NK-92 treated with Interleukin-12 subunit alpha and Interleukin-12 subunit beta, amount 100 ng/mL, for 24 hours (cell line): ENCODE data around the gene DKC1.
A peak's percentile ranks its signal among the peaks of the same experiment; 100 is the strongest.

Source experiments
- DNase-seq: peaks from one replicate; lab custom pipeline; 2025; lab: John Stamatoyannopoulos, UW

DKC1 gene

GRCh38 chrX:154737136-154737535 lies 25.5 kb upstream of the DKC1 start:
- DNase-seq = no peak

GRCh38 chrX:154738011-154738738 lies 24.5 kb upstream of the DKC1 start:
- DNase-seq = peak; percentile 34

DNA sequence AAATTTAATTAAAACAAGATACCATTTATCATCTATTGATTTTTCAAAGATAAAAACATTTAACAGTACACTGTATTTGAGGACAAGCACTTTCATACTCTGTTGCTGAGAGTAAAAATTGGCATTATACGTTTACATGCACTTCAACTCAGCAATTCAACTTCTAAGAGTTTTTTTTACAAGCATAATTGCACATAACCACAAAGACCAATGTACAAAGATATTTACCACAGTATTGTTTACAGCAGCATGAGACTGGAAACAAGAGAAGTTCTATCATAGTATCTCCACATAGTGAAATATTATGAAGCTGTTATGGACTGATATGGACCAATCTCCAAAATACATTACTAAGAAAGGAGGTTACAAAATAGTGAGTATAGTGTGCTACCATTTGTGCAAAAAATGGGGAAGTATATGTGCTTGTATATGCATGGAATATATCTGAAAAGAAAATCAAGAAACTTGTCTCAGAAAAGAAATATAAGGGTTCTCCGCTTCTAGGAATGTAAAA lies 22.7 kb upstream of the DKC1 start:
- no peak for DNase-seq

- DNase-seq = no peak
Observed at GRCh38 chrX:154742613-154743012, 20.1 kb upstream of the DKC1 start.

- peak; percentile 43 for DNase-seq
Observed at GRCh38 chrX:154748712-154749339, 13.8 kb upstream of the DKC1 start.

DNA sequence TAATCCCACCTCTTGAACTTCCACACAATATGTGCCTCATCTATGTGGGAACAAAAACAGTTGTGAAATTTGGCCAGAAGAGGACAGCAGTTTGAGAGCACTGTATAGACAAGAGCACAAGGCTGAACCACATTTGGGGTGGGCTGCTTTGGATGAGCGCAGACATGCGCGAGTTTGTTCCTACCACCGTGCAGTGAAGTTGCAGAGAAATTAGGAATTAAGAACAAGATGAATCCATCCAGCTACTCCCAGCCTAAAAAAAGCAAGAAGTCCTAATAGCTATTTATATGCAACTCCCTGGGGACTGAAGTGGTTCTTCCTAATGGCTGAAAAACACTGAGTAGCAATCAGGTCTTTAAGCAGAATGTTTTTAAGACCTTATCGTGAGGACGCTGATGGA lies 12.8 kb upstream of the DKC1 start:
- DNase-seq = no peak

GRCh38 chrX:154750301-154751202 lies 12.1 kb upstream of the DKC1 start, which contains the start of gene GAB3:
TSS of gene GAB3 (minus strand) at chrX:154751077. CDS start at chrX:154751025, 52 bp downstream.
- peak; percentile 41 for DNase-seq

- DNase-seq = peak; percentile 22
Observed at GRCh38 chrX:154751203-154751668, 11.4 kb upstream of the DKC1 start.

GRCh38 chrX:154751669-154752271 lies 10.9 kb upstream of the DKC1 start:
- no peak for DNase-seq

GRCh38 chrX:154758696-154759095 lies 4.0 kb upstream of the DKC1 start:
- DNase-seq = no peak

GRCh38 chrX:154761977-154762536 lies 607 bp upstream of the DKC1 start:
- DNase-seq = no peak

- no peak for DNase-seq
Observed at GRCh38 chrX:154774622-154775021, 12.0 kb downstream of the DKC1 start.

DNA sequence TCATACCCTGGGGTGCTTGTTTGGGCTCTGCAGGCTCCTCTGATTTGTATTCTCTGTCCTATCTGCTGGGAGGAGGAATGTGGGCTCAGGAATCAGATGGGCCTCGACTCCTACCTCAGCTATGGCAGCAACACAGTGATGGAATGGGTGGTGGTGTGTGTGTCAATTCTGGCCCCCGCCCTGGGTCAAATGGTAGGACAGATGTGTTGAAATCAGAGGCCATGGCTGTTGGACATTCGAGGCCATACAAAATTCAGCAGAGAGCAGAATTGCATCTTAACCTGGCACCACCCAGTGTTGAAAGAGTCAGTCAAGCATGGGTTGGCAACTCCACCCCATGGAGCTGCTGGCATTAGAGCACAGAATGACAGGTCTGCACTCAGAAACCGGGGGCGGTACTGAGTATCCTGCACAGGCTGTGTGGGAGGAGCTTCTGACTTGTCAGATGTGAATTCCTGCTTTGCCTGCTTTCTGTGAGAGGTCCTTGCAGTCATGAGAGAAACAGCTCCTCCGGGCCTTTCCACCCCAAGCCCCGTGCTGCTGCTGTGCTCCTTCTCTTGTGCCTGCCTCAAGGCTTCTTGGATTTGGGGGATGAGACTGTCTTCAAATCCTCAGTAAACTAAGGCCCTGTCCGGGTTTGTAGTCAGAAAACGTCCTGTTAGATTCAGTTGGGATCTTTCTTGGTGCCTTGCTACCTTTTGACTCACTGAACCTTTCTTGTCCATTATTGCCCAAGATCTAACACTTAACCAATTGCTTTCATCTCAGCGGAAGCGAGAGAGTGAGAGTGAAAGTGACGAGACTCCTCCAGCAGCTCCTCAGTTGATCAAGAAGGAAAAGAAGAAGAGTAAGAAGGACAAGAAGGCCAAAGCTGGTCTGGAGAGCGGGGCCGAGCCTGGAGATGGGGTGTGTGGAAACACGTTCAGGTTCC lies 13.0 kb downstream of the DKC1 start:
- no peak for DNase-seq

DNA sequence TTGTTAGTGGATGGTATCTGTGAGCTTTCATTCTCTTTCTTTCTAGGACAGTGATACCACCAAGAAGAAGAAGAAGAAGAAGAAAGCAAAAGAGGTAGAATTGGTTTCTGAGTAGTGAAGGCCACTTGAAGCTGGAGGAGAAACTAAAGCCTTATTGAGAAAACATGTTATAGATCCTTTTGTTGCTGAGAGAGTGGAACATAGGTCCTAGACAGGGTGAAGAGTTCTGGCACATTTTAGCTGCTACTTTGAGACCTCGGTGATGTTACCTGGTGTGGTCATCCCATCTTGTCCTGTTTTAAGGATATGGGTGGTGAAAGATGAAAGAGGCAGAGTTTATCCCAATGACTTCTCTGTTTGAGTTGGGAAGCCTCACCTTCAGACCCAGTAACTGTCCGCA lies 14.1 kb downstream of the DKC1 start:
- no peak for DNase-seq

DNA sequence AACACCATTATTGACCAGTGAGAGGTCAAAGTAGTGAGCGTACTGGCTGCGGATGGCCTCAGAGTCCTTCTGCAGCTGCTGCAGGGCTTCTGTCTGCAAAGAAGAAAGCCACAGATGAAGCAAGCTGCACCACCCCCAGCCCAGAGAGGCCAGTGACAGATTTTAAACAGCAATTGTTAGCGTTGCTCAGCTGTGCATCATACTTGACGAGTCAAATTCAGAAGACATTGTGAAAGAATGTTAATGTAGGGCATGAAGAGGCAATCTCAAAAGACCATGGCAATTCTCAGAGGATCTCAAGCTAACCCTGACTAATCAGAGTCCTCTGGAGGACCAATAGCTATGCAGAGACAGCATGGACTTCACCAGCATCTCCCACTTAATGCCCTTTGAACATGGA lies 16.6 kb downstream of the DKC1 start:
- DNase-seq = no peak

- no peak for DNase-seq
Observed at GRCh38 chrX:154780968-154781367, 18.3 kb downstream of the DKC1 start.

GRCh38 chrX:154784149-154784995 lies 21.7 kb downstream of the DKC1 start:
- DNase-seq = no peak

- no peak for DNase-seq
Observed at GRCh38 chrX:154785716-154786115, 23.1 kb downstream of the DKC1 start.

DNA sequence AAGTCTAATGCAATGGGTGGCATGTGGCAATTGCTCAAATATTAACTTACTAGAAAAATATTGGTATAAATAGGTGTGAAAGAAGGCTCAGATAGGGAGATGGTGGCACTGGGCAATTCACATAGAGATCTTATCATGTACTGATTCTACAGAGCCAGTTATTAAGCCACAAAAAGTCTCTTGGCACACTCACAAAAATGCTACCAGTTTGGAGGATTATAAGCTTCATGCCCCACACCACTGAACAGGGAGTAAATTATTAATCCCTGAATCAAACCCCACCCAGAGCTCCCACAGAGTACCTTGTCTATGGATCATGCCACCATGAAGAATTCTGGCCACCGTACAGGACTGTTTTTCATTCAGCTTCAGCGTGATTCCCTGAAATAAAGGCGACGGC lies 28.8 kb downstream of the DKC1 start:
- no peak for DNase-seq

- no peak for DNase-seq
Observed at GRCh38 chrX:154791939-154792338, 29.3 kb downstream of the DKC1 start.
